ENCODE measurements around the gene SLC9B2.

GRCh38 chr4:103098756-103099440 lies 22.3 kb upstream of the SLC9B2 start:
- TF ChIP-seq POLR2AphosphoS5 (IDR thresholded peaks at IDR 0.05) (no peak), CTCF (IDR thresholded peaks at IDR 0.05) (no peak), POLR2A (IDR thresholded peaks at IDR 0.05) (no peak), EP300 (IDR thresholded peaks at IDR 0.05; ENCODE audit: low read depth) (no peak)
